Sigmoid colon (tissue), 7 donors: Measurements from ENCODE around the gene SDR42E2. TPM values are rescaled to one million over a fixed set of nuclear protein-coding genes. Genes with fewer than 3 reads are reported as not detected.
A peak's percentile ranks its signal among the peaks of the same experiment; 100 is the strongest.
"Not testable (repeated sequence)": the region's sequence is repeated elsewhere in the genome, so short reads cannot be mapped to it uniquely, and the experiment has no call there.

ENCODE experiments used
- DNase-seq: peaks from one replicate; pipeline ENCODE4 v3.0.0-alpha.2; 2019
- H3K27ac ChIP-seq, 4 donors: fragments of 200-600 bp; sonication (generic); one replicate each; pipeline ENCODE4 v1.5.1; 2016 to 2019; ENCODE audit warnings: mild to moderate bottlenecking in 1 of 4
- H3K27me3 ChIP-seq, 3 donors: fragments of 200-600 bp; sonication (generic); one replicate each; pipeline ENCODE4 v1.5.1; 2019; ENCODE audit warnings: mild to moderate bottlenecking in 1 of 3
- H3K36me3 ChIP-seq, 4 donors: fragments of 200-600 bp; sonication (generic); one replicate each; pipeline ENCODE4 v1.5.1; 2016 to 2019
- H3K4me1 ChIP-seq, 4 donors: fragments of 200-600 bp; sonication (generic); one replicate each; pipeline ENCODE4 v1.5.1; 2017 to 2019
- H3K4me3 ChIP-seq, 4 donors: fragments of 200-600 bp; sonication (generic); one replicate each; pipeline ENCODE4 v1.5.1; 2017 to 2019; ENCODE audit warnings: mild to moderate bottlenecking in 2 of 4, moderate library complexity in 1 of 4
- H3K9me3 ChIP-seq, 4 donors: fragments of 200-600 bp in 3 of 4; sonication (generic) in 3 of 4; one replicate each; pipeline versions ENCODE4 v1.5.1 to v1.6.1; 2013 to 2019
- CTCF ChIP-seq, 4 experiments: fragments of 450-650 bp in 3 of 4; fragments of 200-600 bp in 1 of 4; IDR thresholded peaks; one replicate each; pipeline ENCODE4 v1.5.1; 2016 to 2019; ENCODE audit warnings: antibody characterized with exemption in 4 of 4, mild to moderate bottlenecking in 3 of 4, moderate library complexity in 2 of 4
- EP300 ChIP-seq, 4 donors: sonication (generic); formaldehyde crosslinking; IDR thresholded peaks; one replicate each; pipeline ENCODE4 v1.6.1; 2017; ENCODE audit warnings: antibody characterized with exemption in 4 of 4
- POLR2A ChIP-seq, 2 donors: fragments of 450-650 bp; IDR thresholded peaks; one replicate each; pipeline ENCODE4 v1.6.1; 2016; ENCODE audit warnings: antibody characterized with exemption in 2 of 2, mild to moderate bottlenecking in 2 of 2, moderate library complexity in 2 of 2
- POLR2AphosphoS5 ChIP-seq, 4 donors: sonication (generic); formaldehyde crosslinking; IDR thresholded peaks; one replicate each; pipeline ENCODE4 v1.6.1; 2017; ENCODE audit warnings: antibody characterized with exemption in 4 of 4
- WGBS, 2 donors: extraction: QIAGEN DNeasy Blood & Tissue Kit; methylation state at CpG; one replicate each; pipeline ENCODE4 v1.1.7; 2013; 5-methylcytosine and 5-hydroxymethylcytosine counted together
- intact Hi-C: fragments of 100-400 bp; cut with DNase I; formaldehyde crosslinking; loops from one replicate; pipeline ENCODE4 v1.15.1; 2023
- polyA plus RNA-seq, 3 donors: library from polyadenylated mRNA; stranded (reverse); fragments of 200-250 nt; gene quantifications; one replicate each; pipeline ENCODE4 v1.2.3, GENCODE V29; 2013
- total RNA-seq, 4 donors: library from RNA; depleted of rRNA; stranded (reverse); fragments of >200 nt; gene quantifications; one replicate each; pipeline ENCODE4 v1.1.0, GENCODE V29; 2016
- donor health status: healthy with polysubstance abuse.
- donor health status: Bipolar disorder and iron deficiency.
- donor health status: healthy.

Gene SDR42E2
- total and polyA plus RNA-seq, 7 donors = 0.04 TPM; not detected in 6

- intact Hi-C loops = loop anchor here (10.0 kb wide), 1 partner anchor 702 kb away; no protein-coding TSS in a partner anchor
- Histone ChIP-seq H3K4me1 (peaks cover 0 to 87% (median 77%) of the 10 kb centered on the region in 4 donors), H3K27ac (peak overlapping the region in 3 of 4 donors; percentile 44 to 98 (median 98)), H3K36me3 (no peaks in the 10 kb centered on the region), H3K9me3 (no peaks in the 10 kb centered on the region), H3K4me3 (no peak overlapping the region), H3K27me3 (no peaks in the 10 kb centered on the region)
- WGBS, 2 donors = 74 to 82% methylated on average over 9 of the region's 9 CpGs
- DNase-seq = no peak
- TF ChIP-seq CTCF (IDR thresholded peaks at IDR 0.05) (no peak), POLR2AphosphoS5 (IDR thresholded peaks at IDR 0.05) (peak in 1 of 4 donors; percentile 28)
Observed at GRCh38 chr16:22216191-22216831, 54.0 kb downstream of the SDR42E2 start.

GRCh38 chr16:22216832-22217225 is 54.5 kb downstream of the SDR42E2 start:
- H3K36me3 ChIP-seq, H3K27me3 ChIP-seq, H3K4me3 ChIP-seq, H3K9me3 ChIP-seq, DNase-seq: not testable (repeated sequence)
- H3K27ac ChIP-seq = peak overlapping the region in 3 of 4 donors; percentile 44 to 98 (median 98)
- H3K4me1 ChIP-seq = peaks cover 0 to 84% (median 72%) of the 10 kb centered on the region in 4 donors
- WGBS, 2 donors = 88 to 93% methylated on average over 7 of the region's 7 CpGs
- intact Hi-C loops = loop anchor here (10.0 kb wide), 1 partner anchor 702 kb away; no protein-coding TSS in a partner anchor

- 77 to 92% methylated on average over 18 of the region's 18 CpGs for WGBS, 2 donors
- H3K27ac ChIP-seq = peak overlapping the region; percentile 25 to 72 (median 60)
- no peak overlapping the region for H3K4me3 ChIP-seq
Observed at GRCh38 chr16:22217890-22218730, 55.8 kb downstream of the SDR42E2 start.

GRCh38 chr16:22219389-22220068 is 57.2 kb downstream of the SDR42E2 start:
- H3K36me3 ChIP-seq = no peaks in the 10 kb centered on the region
- intact Hi-C loops = loop anchor here (10.0 kb wide), 1 partner anchor 705 kb away; no protein-coding TSS in a partner anchor
- peaks cover 0 to 61% (median 50%) of the 10 kb centered on the region in 4 donors for H3K4me1 ChIP-seq
- H3K4me3 ChIP-seq = no peak overlapping the region
- TF ChIP-seq CTCF (IDR thresholded peaks at IDR 0.05) (no peak), EP300 (IDR thresholded peaks at IDR 0.05) (no peak)
- peak overlapping the region in 3 of 4 donors; percentile 56 to 72 (median 64) for H3K27ac ChIP-seq
- WGBS, 2 donors = 95% methylated on average over 3 of the region's 3 CpGs
- no peaks in the 10 kb centered on the region for H3K27me3 ChIP-seq
- no peaks in the 10 kb centered on the region for H3K9me3 ChIP-seq
- no peak for DNase-seq

More at GRCh38 chr16:22217890-22218730, 55.8 kb downstream of the SDR42E2 start:
- Histone ChIP-seq H3K27me3 (no peaks in the 10 kb centered on the region), H3K9me3 (no peaks in the 10 kb centered on the region), H3K4me1 (peaks cover 0 to 71% (median 61%) of the 10 kb centered on the region in 4 donors), H3K36me3 (no peaks in the 10 kb centered on the region)
- DNase-seq = peak; percentile 82
- TF ChIP-seq CTCF (IDR thresholded peaks at IDR 0.05) (no peak), EP300 (IDR thresholded peaks at IDR 0.05) (no peak), POLR2A (IDR thresholded peaks at IDR 0.05) (no peak), POLR2AphosphoS5 (IDR thresholded peaks at IDR 0.05) (no peak)
- intact Hi-C loops = loop anchor here (10.0 kb wide), 1 partner anchor 703 kb away; no protein-coding TSS in a partner anchor

- no peaks in the 10 kb centered on the region for H3K27me3 ChIP-seq
- H3K4me1 ChIP-seq = peaks cover 0 to 61% (median 51%) of the 10 kb centered on the region in 4 donors
- peak; percentile 86 for DNase-seq
- intact Hi-C loops = no loop called here
- H3K9me3 ChIP-seq = no peaks in the 10 kb centered on the region
- TF ChIP-seq EP300 (IDR thresholded peaks at IDR 0.05) = peak in 2 of 4 donors; percentile 15 to 36
- TF ChIP-seq POLR2AphosphoS5 (IDR thresholded peaks at IDR 0.05) = peak in 3 of 4 donors; percentile 54 to 72 (median 72)
- TF ChIP-seq POLR2A (IDR thresholded peaks at IDR 0.05) = no peak
- no peak overlapping the region for H3K4me3 ChIP-seq
- H3K27ac ChIP-seq = peak overlapping the region in 3 of 4 donors; percentile 56 to 72 (median 64)
- 28 to 56% methylated on average over 11 of the region's 11 CpGs for WGBS, 2 donors
- no peaks in the 10 kb centered on the region for H3K36me3 ChIP-seq
Observed at GRCh38 chr16:22220069-22220440, 57.7 kb downstream of the SDR42E2 start.
